ENCODE results near the gene VAC14. TPM values are rescaled to one million over a fixed set of nuclear protein-coding genes. Genes with fewer than 3 reads are reported as not detected.

VAC14 gene
- total and polyA plus RNA-seq, 2 of the 8 experiments (the other 6 are each of a cell fraction or from before 2014, with no cell fraction given) = 56.0 to 108 TPM

GRCh38 chr16:70708366-70709246, 92.4 kb downstream of the VAC14 start (continued):
- TF ChIP-seq POLR2AphosphoS5 (IDR thresholded peaks at IDR 0.05; ENCODE audit: low read depth, low read length) = no peak
